Osteocyte (in vitro differentiated cells): ENCODE measurements around the gene HDAC4. TPM values are rescaled to one million over a fixed set of nuclear protein-coding genes. Genes with fewer than 3 reads are reported as not detected.

ENCODE experiments used
- DNase-seq: peaks from one replicate; pipeline ENCODE4 v3.0.0; 2021; ENCODE audit warnings: mixed read lengths; ENCODE audit not compliant: unreplicated experiment; ENCODE audit errors: extremely low spot score
- H3K27ac Mint-ChIP-seq: one replicate; pipeline ENCODE4 v1.8.0; 2021; ENCODE audit warnings: mild to moderate bottlenecking, mixed read lengths; ENCODE audit not compliant: unreplicated experiment
- H3K27me3 Mint-ChIP-seq: one replicate; pipeline ENCODE4 v1.8.0; 2021; ENCODE audit warnings: mixed read lengths; ENCODE audit not compliant: unreplicated experiment
- H3K36me3 Mint-ChIP-seq: one replicate; pipeline ENCODE4 v1.8.0; 2021; ENCODE audit warnings: mixed read lengths; ENCODE audit not compliant: unreplicated experiment
- H3K4me1 Mint-ChIP-seq: one replicate; pipeline ENCODE4 v1.8.0; 2021; ENCODE audit warnings: mixed read lengths; ENCODE audit not compliant: unreplicated experiment
- H3K4me3 Mint-ChIP-seq: one replicate; pipeline ENCODE4 v1.8.0; 2021; ENCODE audit warnings: mild to moderate bottlenecking, moderate library complexity, mixed read lengths; ENCODE audit not compliant: unreplicated experiment
- H3K9me3 Mint-ChIP-seq: one replicate; pipeline ENCODE4 v1.8.0; 2021; ENCODE audit warnings: mixed read lengths; ENCODE audit not compliant: unreplicated experiment
- total RNA-seq: library from RNA; stranded (reverse); gene quantifications from 2 replicates; pipeline ENCODE4 v1.2.1, GENCODE V29; 2021
- TF ChIP-seq, protein P1 (sequence below): fragments of 200-600 bp; sonication (generic); IDR thresholded peaks from 2 replicates; pipeline ENCODE4 v1.5.0; 2021; ENCODE audit warnings: antibody characterized with exemption, mild to moderate bottlenecking, moderate library complexity

Gene HDAC4
- total RNA-seq, 1 donor from 2014 or later: 30.3 TPM

- Mint-ChIP-seq H3K9me3 (no peaks in the 10 kb centered on the region), H3K4me3 (no peak overlapping the region), H3K27ac (no peak overlapping the region), H3K36me3 (no peaks in the 10 kb centered on the region), H3K27me3 (no peaks in the 10 kb centered on the region), H3K4me1 (peaks cover 31% of the 10 kb centered on the region)
- no peak for DNase-seq
- TF ChIP-seq, protein P1, sequence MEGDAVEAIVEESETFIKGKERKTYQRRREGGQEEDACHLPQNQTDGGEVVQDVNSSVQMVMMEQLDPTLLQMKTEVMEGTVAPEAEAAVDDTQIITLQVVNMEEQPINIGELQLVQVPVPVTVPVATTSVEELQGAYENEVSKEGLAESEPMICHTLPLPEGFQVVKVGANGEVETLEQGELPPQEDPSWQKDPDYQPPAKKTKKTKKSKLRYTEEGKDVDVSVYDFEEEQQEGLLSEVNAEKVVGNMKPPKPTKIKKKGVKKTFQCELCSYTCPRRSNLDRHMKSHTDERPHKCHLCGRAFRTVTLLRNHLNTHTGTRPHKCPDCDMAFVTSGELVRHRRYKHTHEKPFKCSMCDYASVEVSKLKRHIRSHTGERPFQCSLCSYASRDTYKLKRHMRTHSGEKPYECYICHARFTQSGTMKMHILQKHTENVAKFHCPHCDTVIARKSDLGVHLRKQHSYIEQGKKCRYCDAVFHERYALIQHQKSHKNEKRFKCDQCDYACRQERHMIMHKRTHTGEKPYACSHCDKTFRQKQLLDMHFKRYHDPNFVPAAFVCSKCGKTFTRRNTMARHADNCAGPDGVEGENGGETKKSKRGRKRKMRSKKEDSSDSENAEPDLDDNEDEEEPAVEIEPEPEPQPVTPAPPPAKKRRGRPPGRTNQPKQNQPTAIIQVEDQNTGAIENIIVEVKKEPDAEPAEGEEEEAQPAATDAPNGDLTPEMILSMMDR: no peak
Measured at GRCh38 chr2:239303711-239304532, 96.9 kb downstream of the HDAC4 start.

DNA sequence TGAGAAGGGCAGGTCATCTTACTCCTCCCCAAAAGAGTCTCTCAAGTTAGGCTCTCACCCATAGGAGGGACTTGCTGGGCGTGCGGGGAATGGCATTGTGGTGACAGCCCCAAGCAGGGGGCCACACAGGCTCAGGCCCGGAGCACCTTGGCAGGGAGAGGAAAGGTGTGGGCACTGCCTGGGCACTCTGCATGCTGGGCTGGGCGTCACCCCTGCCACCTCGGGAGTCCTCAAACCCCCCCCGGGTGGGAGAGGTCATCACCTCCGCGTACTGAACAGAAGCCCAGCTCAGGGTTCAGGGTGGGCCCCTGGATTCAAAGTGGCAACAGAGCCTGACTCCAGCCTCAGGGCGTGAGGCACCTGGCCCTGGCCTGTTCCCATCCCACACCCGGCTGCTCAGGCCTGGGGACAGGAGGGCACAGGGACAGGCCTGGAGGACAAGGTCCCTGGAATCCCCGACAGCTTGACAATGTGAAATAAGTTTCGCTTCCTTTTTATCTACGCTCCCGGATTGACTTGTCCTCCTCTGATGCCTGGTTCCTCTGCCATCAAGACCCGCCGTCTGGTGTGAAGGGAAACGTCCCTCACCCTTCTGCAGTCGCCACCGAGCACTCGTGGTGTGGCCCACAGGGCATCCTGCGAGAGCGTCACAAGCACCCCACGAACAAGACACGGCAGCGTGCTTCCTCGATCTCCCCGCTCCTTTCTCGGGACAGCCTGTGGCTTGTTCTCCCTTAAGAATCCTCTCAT is 97.8 kb downstream of the HDAC4 start:
- Mint-ChIP-seq H3K9me3 (no peaks in the 10 kb centered on the region), H3K27ac (no peak overlapping the region), H3K27me3 (no peaks in the 10 kb centered on the region), H3K36me3 (no peaks in the 10 kb centered on the region), H3K4me1 (peaks cover 26% of the 10 kb centered on the region), H3K4me3 (no peak overlapping the region)
- DNase-seq: no peak
- TF ChIP-seq, protein P1: no peak

- H3K36me3 Mint-ChIP-seq: no peaks in the 10 kb centered on the region
- H3K9me3 Mint-ChIP-seq: no peaks in the 10 kb centered on the region
- DNase-seq: no peak
- H3K27ac Mint-ChIP-seq: no peak overlapping the region
- H3K27me3 Mint-ChIP-seq: no peaks in the 10 kb centered on the region
- TF ChIP-seq, protein P1: no peak
- H3K4me3 Mint-ChIP-seq: no peak overlapping the region
- peaks cover 27% of the 10 kb centered on the region for H3K4me1 Mint-ChIP-seq
Measured at GRCh38 chr2:239302083-239302807, 98.6 kb downstream of the HDAC4 start.

DNA sequence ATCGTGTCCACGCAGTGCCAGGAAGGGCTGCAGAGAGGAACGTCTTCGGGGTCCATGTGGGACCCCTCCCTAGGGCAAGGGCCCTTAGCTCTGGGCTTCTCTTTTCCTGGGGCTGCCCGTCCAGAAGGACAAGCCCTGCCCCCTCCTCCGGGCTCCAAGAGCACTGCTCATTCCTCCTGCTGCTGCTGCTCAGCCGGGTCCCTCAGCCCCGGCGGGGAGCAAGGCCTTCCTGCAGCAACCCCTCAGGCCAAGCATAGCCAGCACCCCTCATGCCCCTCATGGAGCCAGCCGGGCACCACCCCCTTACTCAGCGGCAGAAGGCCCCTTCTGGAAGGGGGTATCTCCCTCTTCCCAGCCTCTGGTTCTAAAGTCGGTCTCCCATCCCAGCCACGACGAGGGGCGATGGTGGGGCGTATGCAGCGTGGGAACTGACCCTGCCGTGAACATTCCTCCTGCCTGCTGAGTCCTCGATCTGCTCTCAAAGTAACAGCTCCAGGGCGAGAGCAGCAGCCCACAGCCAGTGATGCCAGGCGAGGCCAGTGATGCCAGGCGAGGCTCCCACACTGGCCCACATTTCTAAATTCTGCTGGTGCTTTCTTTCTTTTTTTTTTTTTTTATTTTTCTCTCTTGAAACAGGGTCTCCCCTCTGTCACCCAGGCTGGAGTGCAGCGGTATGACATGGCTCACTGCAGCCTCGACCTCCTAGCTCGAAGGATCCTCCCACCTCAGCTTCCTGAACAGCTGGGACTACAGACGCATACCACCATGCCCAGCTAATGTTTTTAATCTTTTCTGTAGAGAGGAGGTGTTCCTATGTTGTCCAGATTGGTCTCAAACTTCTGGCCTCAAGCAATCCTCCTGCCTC is 99.7 kb downstream of the HDAC4 start:
- no peak overlapping the region for H3K4me3 Mint-ChIP-seq
- TF ChIP-seq, protein P1: no peak
- no peaks in the 10 kb centered on the region for H3K27me3 Mint-ChIP-seq
- H3K27ac Mint-ChIP-seq: no peak overlapping the region
- no peaks in the 10 kb centered on the region for H3K36me3 Mint-ChIP-seq
- peaks cover 29% of the 10 kb centered on the region for H3K4me1 Mint-ChIP-seq
- H3K9me3 Mint-ChIP-seq: no peaks in the 10 kb centered on the region
- DNase-seq: no peak
